EL (cell line): ENCODE results near the gene ELOVL6.
"Not testable (repeated sequence)": the region's sequence is repeated elsewhere in the genome, so short reads cannot be mapped to it uniquely, and the experiment has no call there.

ENCODE experiments used
- DNase-seq: peaks from one replicate; pipeline ENCODE4 v3.0.0-alpha.2; 2016

The ELOVL6 gene

DNA sequence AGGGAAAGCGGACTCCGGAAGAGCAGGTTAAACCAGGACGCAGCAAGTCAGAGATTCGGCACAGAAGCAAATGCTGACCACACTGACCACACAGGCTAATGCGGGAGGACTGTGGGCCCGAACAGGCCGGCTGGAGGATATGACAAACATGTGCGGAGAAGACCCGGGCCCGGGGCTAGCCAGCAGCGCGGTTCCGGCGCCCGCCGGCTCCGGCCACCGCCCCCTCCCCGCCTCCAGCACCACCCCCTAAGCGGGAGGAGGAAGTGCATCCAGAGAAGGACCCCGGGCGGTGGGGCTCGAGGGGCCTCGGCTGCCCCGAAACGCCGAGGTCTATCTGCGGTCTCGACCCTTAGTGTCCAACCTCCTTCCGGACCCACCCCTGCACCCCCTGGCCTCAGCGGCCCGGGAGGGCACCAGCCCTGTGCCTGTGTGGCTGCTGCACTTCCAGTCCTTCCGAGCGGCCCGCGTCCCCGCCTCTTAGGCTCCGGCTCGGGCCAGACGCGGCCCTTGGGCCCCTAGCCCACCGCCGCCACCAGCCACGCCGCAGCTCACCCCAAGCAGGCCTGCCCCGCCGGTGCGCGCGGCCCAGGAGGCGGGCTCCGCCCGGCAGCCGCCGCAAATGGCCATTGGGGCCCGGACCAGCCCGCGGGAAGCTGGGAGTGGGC lies 2.1 kb downstream of the ELOVL6 start:
- DNase-seq, result peak; percentile 56

DNA sequence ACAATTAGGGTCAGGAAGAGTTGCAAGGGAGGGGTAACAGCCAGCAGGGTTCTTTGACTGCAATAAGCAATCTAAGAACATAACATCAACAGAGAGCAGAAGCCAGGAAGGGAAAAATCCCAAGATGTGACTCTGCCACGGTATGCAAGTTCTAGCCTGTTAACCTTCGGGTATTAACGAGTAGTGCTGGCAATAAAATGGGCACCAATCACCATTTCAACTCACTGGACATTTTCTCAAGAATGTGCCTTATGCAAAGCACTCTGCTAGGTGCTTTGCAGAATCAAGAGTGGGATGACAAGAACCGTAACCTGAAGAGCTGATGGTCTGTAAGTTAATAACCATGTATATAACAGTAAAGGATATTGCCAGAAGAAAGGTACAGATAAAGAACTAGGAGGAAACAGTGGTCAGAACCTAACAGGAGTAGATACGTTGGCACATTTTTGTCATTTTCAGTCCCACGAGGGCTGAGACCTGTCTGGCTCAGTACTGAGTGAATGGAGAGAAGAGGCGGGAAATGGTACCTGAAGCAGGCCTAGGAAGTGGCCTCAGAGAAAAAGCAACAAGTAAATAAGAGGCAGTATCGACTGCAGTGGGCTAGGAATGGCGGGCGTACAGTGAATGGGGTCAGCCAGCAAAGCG lies 2.7 kb downstream of the ELOVL6 start:
- DNase-seq, result peak; percentile 6

DNA sequence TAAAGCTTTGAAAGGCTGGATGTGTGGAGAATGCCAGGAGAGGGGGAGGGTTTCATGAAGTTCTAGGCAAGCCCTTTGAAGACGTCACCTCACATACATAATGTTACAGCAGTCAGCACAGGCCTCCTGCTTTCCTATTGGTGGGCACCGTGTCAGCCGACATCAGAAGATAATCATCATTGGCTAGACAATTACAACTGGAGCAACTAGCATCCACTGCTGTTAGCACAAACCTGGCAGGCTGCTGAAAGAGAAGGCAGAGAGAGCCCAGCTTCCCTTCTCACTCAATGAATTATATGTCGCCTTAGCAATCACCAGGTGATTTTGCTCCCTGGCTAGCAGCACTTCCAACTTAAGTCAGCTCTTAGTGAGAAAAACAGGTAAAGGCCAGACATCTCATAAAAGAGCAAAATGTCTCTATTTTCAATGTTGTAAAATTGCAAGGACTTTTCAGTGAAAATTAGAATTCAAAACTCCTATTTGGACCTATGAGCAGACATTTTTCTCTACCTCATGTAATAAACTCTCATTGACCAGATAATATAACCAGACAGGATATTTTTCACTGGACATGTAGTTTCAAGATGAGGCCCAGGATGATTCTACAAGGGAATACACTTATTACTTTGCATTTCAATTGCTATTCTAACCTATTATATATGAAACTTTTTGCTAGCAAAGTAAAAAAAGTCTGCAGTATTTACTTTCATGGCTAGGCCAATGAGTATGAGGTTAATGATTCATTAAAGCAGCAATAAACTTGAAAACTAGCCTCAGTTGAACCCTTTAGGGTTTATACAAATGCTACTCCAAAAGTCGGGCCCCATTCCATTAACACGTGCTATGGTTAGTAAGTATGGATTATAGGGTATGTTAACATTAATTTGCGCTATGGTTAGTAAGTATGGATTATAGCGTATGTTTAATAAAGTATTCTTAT lies 4.3 kb downstream of the ELOVL6 start:
- DNase-seq, result peak; percentile 54

DNA sequence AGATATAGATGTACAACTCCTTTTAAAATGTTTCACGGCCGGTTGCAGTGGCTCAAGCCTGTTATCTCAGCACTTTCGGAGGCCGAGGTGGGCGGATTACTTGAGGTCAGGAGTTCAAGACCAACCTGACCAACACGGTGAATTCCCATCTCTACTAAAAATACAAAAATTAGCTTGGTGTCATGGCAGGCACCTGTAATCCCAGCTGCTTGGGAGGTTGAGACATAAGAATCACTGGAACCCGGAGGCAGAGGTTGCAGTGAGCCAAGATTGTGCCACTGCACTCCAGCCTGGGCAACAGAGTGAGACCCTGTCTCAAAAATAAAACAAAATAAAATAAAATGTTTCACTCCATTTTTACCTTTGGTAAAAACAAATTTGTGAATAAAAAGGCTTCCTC lies 5.1 kb downstream of the ELOVL6 start:
- DNase-seq, result not testable (repeated sequence)

DNA sequence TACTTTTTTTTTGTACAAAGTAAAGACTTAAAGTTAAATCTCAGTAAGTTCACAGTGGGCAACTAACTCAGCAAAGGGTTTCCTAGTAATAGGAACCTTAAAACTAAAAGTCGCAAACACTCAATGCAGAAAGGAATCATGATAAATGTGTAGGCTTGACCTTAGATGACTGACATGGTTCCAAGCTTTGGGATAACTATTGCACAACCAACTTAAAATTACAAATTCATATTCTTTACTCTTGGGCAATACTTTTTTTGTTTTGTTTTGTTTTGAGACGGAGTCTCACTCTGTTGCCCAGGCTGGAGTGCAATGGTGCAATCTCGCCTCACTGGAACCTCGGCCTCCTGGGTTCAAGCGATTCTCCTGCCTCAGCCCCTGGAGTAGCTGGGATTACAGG lies 8.2 kb downstream of the ELOVL6 start:
- DNase-seq, result no peak

DNA sequence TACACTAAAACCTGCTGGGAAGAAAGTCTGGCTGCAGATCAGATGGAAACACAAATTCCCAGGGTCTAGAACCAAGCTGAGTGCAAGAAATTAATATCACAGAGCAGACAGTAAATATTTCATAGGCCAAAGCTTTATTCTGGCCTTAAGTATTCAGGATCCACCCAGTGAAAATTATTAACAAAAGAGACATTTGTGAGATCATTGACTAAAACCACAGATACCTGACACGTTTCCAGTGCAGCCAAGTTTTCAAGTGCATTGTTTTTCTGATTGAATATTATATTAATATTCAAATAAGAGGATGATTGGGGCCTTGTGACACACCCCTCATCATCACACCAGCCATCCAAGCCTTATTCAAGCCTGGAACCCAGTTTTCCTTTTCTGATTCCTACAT lies 10.3 kb downstream of the ELOVL6 start:
- no peak for DNase-seq

DNA sequence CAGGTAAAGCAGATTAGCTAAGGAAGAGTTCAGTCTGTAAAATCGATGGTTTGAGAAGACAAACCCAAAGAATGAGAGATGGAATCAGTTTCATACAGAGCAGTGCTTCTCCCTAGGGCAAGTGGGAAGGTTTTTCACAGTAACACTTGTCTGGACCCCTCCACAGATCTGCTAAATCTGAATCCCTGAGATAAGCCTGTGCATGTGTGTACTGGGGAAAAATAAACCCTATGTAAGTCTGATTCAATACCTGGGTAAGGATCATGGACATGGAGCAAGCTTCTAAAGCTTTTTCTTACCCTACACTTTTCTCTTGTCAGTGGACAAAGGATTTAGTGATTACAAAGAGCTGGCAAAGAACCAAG lies 13.6 kb downstream of the ELOVL6 start:
- no peak for DNase-seq

DNA sequence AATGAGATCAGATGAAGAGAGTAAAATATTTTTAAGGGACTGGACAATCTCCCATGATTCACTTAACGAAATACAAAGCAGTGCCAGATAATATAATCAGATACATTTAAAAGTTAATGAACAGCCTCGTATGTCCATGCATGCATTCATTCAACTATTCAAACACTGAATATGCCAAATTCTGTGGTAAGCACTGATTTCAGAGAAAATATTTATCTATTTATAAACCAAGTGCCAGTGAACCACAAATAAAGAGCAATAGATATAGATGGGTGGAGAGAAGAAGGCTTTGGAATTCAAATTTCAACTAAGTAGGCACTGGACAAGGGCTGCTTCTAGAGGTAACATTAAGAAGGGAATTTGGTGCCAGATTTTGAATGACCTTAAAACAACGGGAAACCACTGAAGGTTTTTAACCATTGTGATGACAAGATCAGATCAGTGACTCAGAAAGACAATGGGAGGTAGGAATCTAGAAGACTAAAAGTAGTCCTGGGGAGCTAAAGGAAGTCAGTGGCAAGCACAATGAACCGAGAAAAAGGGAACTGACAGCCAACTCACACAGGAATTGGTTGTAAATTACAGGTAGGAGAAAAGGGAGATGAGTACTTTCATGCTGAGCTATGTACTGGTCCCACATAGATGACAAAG lies 14.2 kb downstream of the ELOVL6 start:
- DNase-seq, result peak; percentile 29

DNA sequence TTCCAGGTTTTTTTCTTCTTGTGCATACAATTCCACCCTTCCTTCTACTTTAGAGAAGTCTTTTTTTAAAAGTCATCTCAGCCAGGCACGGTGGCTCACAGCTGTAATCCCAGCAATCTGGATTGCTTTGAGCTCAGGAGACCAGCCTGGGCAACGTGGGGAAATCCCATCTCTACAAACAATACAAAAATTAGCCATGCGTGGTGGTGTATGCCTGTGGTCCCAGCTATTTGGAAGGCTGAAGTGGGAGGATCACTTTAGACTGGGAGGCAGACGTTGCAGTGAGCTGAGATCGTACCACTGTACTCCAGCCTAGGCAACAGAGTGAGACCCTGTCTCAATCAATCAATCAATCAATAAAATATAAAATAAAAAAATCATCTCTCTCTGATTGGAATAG lies 14.8 kb downstream of the ELOVL6 start:
- no peak for DNase-seq

DNA sequence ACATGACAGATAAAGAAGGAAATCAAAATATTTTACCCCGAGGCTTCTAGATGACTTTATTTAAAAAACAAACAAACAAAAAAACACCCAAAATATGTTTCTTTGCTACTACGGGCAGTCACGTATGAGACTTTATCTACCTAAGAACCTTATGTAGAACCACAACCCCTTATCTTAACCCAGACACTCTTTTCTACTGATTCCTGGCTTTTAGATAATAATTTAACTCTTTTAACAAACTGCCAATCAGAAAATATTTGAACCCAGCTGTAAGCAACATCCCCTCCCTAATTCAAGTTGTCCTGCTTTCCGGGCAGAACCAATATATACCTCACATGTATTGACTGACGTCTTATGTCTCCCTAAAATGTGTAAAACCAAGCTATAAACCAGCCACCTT lies 15.4 kb downstream of the ELOVL6 start:
- no peak for DNase-seq

DNA sequence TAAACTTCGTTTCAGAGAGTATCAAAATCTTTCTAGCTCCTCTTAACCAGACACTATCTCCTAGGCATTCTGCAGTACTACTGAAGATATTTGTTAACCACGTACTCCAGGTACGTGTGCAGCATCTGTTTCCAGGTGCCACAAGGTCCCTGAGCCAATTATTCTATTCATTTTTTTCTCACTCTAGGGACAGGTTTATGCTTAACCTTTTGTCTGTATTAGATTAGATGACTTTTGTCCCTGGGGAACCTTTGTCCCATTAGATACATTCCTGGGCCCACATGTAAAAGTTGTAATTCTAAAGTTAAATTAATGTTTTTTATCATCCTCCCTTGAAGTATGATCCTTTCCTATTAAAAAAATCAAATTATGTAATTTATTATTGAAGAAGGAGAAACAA lies 16.5 kb downstream of the ELOVL6 start:
- DNase-seq, result no peak

DNA sequence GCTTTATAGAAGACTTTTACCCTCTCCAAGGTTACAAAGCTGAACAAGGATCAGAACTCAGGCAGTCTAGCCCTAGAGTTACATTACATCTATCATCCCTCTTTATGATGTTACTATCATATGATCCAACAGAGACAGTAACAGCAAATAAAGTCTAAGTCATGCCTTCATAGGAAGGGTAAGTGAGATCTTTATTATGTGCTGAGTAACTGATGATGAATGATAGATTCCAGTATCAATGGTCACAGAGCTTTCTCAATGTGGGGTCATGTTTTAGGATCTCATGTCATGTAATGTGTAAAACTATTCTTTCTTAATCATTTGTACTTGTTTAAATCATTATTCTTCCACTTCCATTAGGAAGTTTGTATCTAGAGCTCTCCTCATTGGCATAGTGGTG lies 22.8 kb downstream of the ELOVL6 start:
- peak; percentile 23 for DNase-seq

DNA sequence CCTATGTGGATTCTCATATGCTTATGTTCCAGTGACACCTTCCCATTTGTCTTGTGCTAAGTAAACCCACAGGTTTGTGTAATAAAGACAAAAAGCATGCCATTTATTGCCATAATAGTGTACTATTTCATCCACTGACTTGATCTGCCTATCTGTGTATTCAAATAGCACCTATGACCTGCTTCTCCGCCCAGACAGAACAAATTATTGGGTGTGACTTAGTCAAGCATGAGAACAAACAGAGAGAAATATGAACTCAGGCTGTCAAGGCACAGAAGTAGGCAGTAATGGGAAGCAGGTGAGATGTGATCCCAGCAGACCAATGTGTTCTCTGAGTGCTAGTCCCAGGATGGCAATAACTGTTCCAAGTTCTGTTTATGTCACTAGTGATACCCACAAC lies 25.4 kb downstream of the ELOVL6 start:
- DNase-seq, result no peak

DNA sequence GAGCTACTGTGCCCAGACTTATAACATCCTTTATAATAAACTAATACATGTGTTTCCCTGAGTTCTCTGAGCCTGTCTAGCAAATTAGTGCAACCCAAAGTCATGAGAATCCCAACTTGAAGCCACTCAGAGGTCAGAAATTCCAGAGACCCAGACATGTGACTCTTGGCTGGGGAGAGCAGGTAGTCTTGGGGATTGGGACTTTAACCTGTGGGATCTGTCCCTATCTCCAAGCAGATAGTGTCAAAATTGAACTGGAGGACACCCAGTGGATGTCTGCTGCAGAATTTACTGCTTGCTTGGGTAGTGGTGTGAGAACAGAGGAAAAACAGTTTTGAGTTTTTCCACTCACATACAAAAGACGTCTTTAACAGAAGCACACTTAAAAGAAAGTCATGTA lies 26.4 kb downstream of the ELOVL6 start:
- DNase-seq, result no peak

DNA sequence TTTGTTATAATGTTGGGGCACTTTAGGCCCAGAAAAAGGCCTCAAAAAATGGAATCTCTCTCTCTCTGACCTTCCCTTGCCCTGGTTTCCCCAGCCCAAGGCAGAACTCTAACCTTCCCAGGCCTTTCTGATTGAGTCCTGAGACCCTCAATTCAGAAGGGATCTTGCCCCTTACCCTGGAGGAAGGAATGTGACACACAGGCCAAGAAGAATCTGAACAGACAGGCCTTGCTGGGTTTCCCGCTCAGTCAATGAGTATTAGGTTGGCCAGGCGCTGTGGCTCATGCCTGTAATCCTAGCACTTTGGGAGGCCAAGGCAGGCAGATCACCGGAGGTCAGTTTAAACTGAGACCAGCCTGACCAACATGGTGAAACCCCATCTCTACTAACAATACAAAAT lies 27.6 kb downstream of the ELOVL6 start:
- no peak for DNase-seq

DNA sequence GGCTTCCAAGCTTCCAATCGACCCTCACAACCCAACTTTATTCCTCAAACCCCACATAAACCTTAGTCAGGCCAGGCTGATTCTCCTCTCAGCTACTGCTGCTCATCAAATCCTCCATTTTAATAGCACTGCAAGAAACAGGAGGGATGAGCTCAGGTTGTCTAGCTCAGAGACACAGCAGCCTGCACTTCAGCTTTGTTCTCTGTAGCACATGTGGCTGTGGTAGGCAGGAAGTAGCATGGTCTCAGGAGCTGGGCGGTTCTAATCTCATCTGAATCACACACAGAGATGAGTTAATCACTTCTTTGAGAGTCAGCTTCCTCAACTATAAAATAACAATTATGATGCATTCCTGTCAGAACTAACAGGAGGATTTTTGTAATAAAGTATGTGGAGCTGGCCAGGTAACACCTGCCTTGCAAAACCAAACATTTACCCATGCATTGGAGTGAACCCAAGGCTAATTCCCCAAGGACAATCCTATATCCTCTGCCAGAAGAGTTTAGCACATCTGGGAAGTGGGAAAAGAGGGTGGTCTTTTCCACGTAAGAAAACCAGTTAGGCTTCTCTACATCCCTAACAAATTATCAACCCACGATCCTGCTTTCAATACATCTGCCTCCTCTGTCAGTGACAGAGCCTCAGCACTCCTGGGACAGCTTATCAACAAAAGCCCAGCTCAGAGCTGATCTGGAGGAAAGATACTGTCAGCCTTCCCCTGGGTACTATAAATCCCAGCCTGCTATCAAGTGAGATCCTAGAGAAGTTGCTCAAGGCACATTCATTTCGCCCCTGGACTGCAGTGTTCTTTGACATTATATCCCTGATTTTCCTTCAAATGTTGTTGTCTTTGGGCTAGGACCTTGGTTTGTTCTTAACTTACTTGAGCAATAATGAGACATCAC lies 32.8 kb downstream of the ELOVL6 start:
- DNase-seq, result peak; percentile 85

DNA sequence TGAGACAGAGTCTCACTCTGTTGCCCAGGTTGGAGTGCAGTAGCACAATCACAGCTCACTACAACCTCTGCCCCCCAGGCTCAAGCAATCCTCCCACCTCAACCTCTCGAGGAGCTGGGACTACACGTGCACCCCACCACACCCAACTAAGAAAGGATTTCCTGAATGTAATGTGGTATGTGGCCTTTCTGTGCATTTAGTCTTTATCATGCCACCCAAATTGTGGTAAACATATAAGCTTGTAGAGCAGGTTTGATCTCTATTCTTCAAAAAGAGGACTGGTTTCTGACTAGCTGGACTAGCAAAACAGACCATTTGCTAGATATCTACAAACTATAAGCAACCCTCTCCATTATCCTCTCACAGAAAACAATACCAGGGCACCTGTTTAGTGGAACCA lies 33.6 kb downstream of the ELOVL6 start:
- no peak for DNase-seq

DNA sequence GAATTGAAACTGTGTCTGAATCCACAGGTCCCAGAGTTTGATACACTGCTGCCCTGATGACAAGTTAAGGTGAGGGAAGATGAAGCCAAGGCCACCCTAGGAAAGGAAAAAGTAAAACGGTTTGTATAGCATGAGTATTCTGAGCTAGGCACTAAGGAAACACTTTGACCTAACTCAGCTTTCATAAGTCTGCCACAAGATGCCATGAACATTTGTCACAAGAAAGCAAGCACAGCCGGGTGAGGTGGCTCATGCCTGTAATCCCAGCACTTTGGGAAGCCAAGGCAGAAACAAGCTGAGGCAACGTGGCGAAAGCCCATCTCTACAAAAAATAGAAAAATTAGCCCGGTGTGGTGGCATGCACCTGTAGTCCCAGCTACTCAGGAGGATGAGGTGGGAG lies 34.2 kb downstream of the ELOVL6 start:
- DNase-seq, result peak; percentile 78

DNA sequence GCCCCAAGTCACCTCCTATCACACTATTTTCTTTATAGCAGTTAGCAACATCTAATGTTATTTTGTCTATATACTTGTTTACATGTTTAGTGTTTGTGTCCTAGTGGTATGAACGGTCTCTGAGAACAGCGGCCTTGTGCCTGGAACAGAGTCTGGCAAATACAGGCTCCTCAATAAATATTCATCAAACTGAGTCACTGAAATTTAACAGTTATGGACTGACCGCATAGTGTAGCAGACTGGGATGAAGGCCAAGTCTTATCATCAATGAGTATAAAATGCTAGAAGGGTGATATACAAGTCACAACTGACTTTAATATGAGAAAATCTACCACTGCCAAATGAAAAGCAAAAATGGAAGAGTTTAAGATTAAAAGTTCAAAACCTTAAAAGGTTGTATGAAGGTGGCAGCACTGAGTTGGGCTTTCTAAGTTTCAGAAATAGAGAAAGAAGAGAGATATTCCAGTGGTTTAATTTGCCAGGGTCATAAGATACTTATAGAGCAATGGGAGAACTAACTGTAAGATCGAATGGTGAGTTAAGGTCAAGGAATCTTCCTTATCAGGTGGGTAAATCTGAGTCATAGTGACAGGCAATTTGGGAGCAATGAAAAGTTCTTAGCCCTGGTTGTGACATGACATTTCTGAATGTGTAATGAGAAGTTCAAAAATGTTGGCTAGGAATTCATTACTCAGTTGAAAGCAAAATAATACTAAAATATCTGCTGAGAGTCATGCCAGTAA lies 34.9 kb downstream of the ELOVL6 start:
- DNase-seq, result peak; percentile 83

DNA sequence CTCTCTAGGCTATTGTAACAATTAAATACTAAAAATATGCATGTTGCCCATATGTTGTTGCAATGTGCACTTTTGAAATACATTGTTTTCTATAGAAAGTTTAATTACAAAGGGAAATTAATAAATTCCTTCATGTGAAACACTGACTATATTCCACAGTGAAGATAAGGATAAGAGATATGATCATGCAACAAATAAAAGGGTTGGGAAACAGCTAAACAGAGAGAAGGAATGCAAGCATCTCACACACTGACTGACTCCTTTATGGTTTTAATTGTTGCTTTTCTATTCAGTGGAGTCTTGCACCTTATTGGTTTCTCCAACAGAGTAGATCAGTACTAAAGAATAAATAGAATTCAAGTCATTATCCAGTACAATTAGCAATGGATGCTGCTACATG lies 37.8 kb downstream of the ELOVL6 start:
- DNase-seq, result no peak

DNA sequence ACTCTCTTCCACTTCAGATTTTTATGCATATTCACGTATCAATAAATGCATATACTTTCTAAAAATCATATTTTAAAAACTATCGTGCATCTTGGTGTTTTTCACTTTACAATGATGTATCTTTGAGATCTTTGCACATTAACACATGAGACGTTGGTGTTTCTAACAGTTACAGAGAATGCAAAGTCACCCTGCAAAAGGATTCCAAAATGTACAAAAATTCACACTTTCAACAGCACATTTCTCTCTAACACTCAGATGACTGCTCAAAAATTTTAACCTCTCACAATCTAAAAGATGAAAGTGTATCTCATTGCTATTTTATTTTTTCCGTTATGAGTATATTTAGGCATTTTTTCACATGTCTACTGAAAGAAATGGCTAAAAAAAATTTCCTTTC lies 38.9 kb downstream of the ELOVL6 start:
- no peak for DNase-seq

DNA sequence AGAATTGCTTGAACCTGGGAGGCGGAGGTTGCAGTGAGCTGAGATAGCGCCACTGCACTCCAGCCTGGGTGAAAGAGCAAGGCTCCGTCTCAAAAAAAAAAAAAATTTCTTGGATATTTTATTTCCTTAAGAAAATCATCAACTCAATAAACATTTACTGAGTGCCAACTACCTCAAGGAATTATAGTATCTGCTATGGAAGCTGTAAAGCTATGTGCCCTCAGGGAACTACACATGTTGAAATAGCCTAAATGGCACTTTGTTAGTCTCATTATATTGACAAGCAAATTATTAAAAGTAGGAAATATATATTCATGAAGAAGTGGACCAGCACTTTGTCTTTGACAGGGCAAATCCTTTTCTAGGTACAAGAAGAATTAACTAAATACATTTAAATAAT lies 40.8 kb downstream of the ELOVL6 start:
- DNase-seq, result no peak
